ENCODE results near the gene GKAP1. TPM values are rescaled to one million over a fixed set of nuclear protein-coding genes. Genes with fewer than 3 reads are reported as not detected.
A peak's percentile ranks its signal among the peaks of the same experiment; 100 is the strongest.

The GKAP1 gene
- total RNA-seq, 2 experiments from 2014 or later: 8.5 to 8.6 TPM

DNA sequence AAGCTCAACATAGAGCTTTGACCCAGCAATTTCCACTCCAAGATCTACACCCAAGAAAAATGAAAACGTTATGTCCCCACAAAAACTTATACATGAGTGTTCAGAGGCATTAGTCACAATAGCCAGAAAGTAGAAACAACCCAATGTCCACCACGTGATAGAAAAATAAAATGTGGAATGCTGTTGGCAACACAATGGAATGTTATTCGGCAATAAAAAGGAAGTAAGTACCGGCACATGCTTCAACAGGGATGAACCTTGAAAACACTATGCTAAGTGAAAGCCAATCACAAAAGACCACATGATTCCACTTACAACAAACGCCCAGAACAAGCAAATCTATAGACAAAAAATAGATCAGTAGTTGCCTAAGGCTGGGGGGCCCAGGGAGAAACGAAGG lies 115.8 kb downstream of the GKAP1 start:
- CTCF ChIA-PET (ENCODE audit: unreplicated experiment): no interaction called here
- H3K36me3 ChIP-seq (ENCODE audit: insufficient read depth, low read length): peaks cover 29% of the 10 kb centered on the region
- peaks cover 100% of the 10 kb centered on the region for H3K79me2 ChIP-seq (ENCODE audit: insufficient read depth, low read depth, low read length)
- intact Hi-C loops (cut with micrococcal nuclease; ENCODE audit: unreplicated experiment): no loop called here
- H4K20me1 ChIP-seq (ENCODE audit: insufficient read depth, low read length): peaks cover 43% of the 10 kb centered on the region; the same call in 1 of the 2 replicates
- H3K4me3 ChIP-seq (ENCODE audit: low read depth, low read length, poor library complexity, severe bottlenecking): peak overlapping the region; percentile 89
- peak overlapping the region; percentile 84 for H3K4me2 ChIP-seq (ENCODE audit: low read length)
- H3K27ac ChIP-seq (ENCODE audit: low read depth, low read length, poor library complexity, severe bottlenecking): peak overlapping the region; percentile 82
- peak; percentile 34 for DNase-seq (ENCODE audit: low spot score)
- H2AFZ ChIP-seq (ENCODE audit: low read length): no peak overlapping the region
- BruUV-seq (replicated peaks): no TSS peak
- POLR2A ChIA-PET: interaction anchor here (0.7 to 4.5 kb wide), 6 partner anchors 10 to 117 kb away, joined by 3 to 38 read pairs (median 4); no protein-coding TSS in a partner anchor
- peaks cover 3% of the 10 kb centered on the region; the same call in 1 of the 2 replicates for H3K9me3 ChIP-seq (ENCODE audit: low read length)
- H3K4me1 ChIP-seq (ENCODE audit: insufficient read depth, low read length, poor library complexity, severe bottlenecking): peaks cover 87% of the 10 kb centered on the region
- H3K9me2 ChIP-seq (ENCODE audit: insufficient read depth, low read length): no peaks in the 10 kb centered on the region
- TF ChIP-seq CTCF (conservative IDR thresholded peaks at IDR 0.05; ENCODE audit: low read length) (no peak), EZH2phosphoT487 (IDR thresholded peaks at IDR 0.05; ENCODE audit: borderline replicate concordance, low read depth, low read length) (no peak)

- TF ChIP-seq CTCF (conservative IDR thresholded peaks at IDR 0.05; ENCODE audit: low read length) (no peak), EZH2phosphoT487 (IDR thresholded peaks at IDR 0.05; ENCODE audit: borderline replicate concordance, low read depth, low read length) (no peak)
- H3K9me3 ChIP-seq (ENCODE audit: low read length): peaks cover 6% of the 10 kb centered on the region; the same call in 1 of the 2 replicates
- DNase-seq (ENCODE audit: low spot score): no peak
- H3K27ac ChIP-seq (ENCODE audit: low read depth, low read length, poor library complexity, severe bottlenecking): peak overlapping the region; percentile 82
- H3K79me2 ChIP-seq (ENCODE audit: insufficient read depth, low read depth, low read length): peaks cover 100% of the 10 kb centered on the region
- peak overlapping the region; percentile 89 for H3K4me3 ChIP-seq (ENCODE audit: low read depth, low read length, poor library complexity, severe bottlenecking)
- H3K4me1 ChIP-seq (ENCODE audit: insufficient read depth, low read length, poor library complexity, severe bottlenecking): peaks cover 92% of the 10 kb centered on the region
- H3K36me3 ChIP-seq (ENCODE audit: insufficient read depth, low read length): peaks cover 34% of the 10 kb centered on the region
- peaks cover 39% of the 10 kb centered on the region; the same call in 1 of the 2 replicates for H4K20me1 ChIP-seq (ENCODE audit: insufficient read depth, low read length)
- H3K9me2 ChIP-seq (ENCODE audit: insufficient read depth, low read length): no peaks in the 10 kb centered on the region
- TSS peak; percentile 0 for BruUV-seq (replicated peaks)
- POLR2A ChIA-PET: interaction anchor here (0.7 to 4.5 kb wide), 5 partner anchors 10 to 77 kb away, joined by 3 to 38 read pairs (median 5); no protein-coding TSS in a partner anchor
- intact Hi-C loops (cut with micrococcal nuclease; ENCODE audit: unreplicated experiment): no loop called here
- CTCF ChIA-PET (ENCODE audit: unreplicated experiment): no interaction called here
- peak overlapping the region; percentile 84 for H3K4me2 ChIP-seq (ENCODE audit: low read length)
- no peak overlapping the region for H2AFZ ChIP-seq (ENCODE audit: low read length)
Observed at GRCh38 chr9:83701286-83701685, 116.3 kb downstream of the GKAP1 start.

GRCh38 chr9:83699615-83700014 lies 118.0 kb downstream of the GKAP1 start:
- peaks cover 34% of the 10 kb centered on the region; the same call in 1 of the 2 replicates for H4K20me1 ChIP-seq (ENCODE audit: insufficient read depth, low read length)
- BruUV-seq (replicated peaks): no TSS peak
- ChIA-PET CTCF (ENCODE audit: unreplicated experiment) (interaction anchor here (0.5 kb wide), 1 partner anchor 69 kb away, joined by 3 read pairs; no protein-coding TSS in a partner anchor), POLR2A (interaction anchor here (0.6 to 6.5 kb wide), 15 partner anchors 8 to 1090 kb away, joined by 3 to 41 read pairs (median 4); partner anchors contain the start of genes HNRNPK and UBQLN1)
- H3K4me1 ChIP-seq (ENCODE audit: insufficient read depth, low read length, poor library complexity, severe bottlenecking): peaks cover 96% of the 10 kb centered on the region
- intact Hi-C loops (cut with micrococcal nuclease; ENCODE audit: unreplicated experiment): no loop called here
- no peak overlapping the region for H2AFZ ChIP-seq (ENCODE audit: low read length)
- peak overlapping the region; percentile 82 for H3K27ac ChIP-seq (ENCODE audit: low read depth, low read length, poor library complexity, severe bottlenecking)
- peak overlapping the region; percentile 90 for H3K4me2 ChIP-seq (ENCODE audit: low read length)
- TF ChIP-seq CTCF (conservative IDR thresholded peaks at IDR 0.05; ENCODE audit: low read length): no peak
- TF ChIP-seq EZH2phosphoT487 (IDR thresholded peaks at IDR 0.05; ENCODE audit: borderline replicate concordance, low read depth, low read length): no peak
- peaks cover 33% of the 10 kb centered on the region for H3K36me3 ChIP-seq (ENCODE audit: insufficient read depth, low read length)
- no peaks in the 10 kb centered on the region for H3K9me2 ChIP-seq (ENCODE audit: insufficient read depth, low read length)
- H3K4me3 ChIP-seq (ENCODE audit: low read depth, low read length, poor library complexity, severe bottlenecking): peak overlapping the region; percentile 57
- peaks cover 9% of the 10 kb centered on the region; the same call in 1 of the 2 replicates for H3K9me3 ChIP-seq (ENCODE audit: low read length)
- peaks cover 100% of the 10 kb centered on the region for H3K79me2 ChIP-seq (ENCODE audit: insufficient read depth, low read depth, low read length)
- DNase-seq (ENCODE audit: low spot score): peak; percentile 29
